ENCODE data around the gene PCNX2. TPM values are rescaled to one million over a fixed set of nuclear protein-coding genes. Genes with fewer than 3 reads are reported as not detected.

Gene PCNX2
- total RNA-seq, 1 donor from 2014 or later: 25.5 TPM

DNA sequence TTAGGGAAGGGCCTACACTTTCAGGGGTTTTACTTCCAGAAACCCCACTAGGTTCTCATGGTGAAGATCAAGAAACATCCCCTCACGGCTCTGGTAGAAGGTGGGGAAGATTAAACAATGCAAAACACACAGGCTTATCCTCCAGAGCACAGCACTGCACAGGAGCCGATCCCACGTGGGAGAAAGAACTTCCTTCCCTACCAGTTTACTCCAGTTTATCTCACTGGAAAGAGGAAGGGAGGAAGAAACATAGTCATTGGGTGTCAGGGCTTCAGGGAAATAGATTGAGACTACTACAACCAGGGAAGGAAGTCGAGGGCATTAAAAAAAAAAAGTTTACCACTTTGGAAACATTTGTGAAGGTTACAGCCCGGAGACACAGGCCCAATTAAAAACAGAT, 180.7 kb downstream of the PCNX2 start:
- Mint-ChIP-seq H3K27me3 (ENCODE audit: low read depth, unreplicated experiment) (no peaks in the 10 kb centered on the region), H3K36me3 (ENCODE audit: low read depth, unreplicated experiment) (no peaks in the 10 kb centered on the region), H3K9me3 (ENCODE audit: unreplicated experiment) (no peaks in the 10 kb centered on the region), H3K4me1 (ENCODE audit: low read depth, unreplicated experiment) (peaks cover 38% of the 10 kb centered on the region), H3K27ac (ENCODE audit: unreplicated experiment) (peak overlapping the region; percentile 100), H3K4me3 (ENCODE audit: unreplicated experiment) (no peak overlapping the region)
- no peaks in the 10 kb centered on the region for H3K27me3 ChIP-seq (ENCODE audit: insufficient read depth, low read length)
- TF ChIP-seq, protein P1, sequence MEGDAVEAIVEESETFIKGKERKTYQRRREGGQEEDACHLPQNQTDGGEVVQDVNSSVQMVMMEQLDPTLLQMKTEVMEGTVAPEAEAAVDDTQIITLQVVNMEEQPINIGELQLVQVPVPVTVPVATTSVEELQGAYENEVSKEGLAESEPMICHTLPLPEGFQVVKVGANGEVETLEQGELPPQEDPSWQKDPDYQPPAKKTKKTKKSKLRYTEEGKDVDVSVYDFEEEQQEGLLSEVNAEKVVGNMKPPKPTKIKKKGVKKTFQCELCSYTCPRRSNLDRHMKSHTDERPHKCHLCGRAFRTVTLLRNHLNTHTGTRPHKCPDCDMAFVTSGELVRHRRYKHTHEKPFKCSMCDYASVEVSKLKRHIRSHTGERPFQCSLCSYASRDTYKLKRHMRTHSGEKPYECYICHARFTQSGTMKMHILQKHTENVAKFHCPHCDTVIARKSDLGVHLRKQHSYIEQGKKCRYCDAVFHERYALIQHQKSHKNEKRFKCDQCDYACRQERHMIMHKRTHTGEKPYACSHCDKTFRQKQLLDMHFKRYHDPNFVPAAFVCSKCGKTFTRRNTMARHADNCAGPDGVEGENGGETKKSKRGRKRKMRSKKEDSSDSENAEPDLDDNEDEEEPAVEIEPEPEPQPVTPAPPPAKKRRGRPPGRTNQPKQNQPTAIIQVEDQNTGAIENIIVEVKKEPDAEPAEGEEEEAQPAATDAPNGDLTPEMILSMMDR (IDR thresholded peaks at IDR 0.05; ENCODE audit: insufficient read depth, low read depth, low read length): no peak
- TF ChIP-seq EZH2 (IDR thresholded peaks at IDR 0.05; ENCODE audit: insufficient read depth, low read length): no peak
- FAIRE-seq (no peak), DNase-seq (ENCODE audit: low read depth) (no peak)
- H3K27ac ChIP-seq (ENCODE audit: low read depth, low read length): peak overlapping the region; percentile 98
- no peaks in the 10 kb centered on the region for H4K20me1 ChIP-seq (ENCODE audit: insufficient read depth, low read length)
- H2AFZ ChIP-seq (ENCODE audit: low read depth, low read length): no peak overlapping the region
- H3K36me3 ChIP-seq (ENCODE audit: insufficient read depth, low read length): no peaks in the 10 kb centered on the region
- H3K9ac ChIP-seq (ENCODE audit: low read length): peak overlapping the region; percentile 91
- no peaks in the 10 kb centered on the region for H3K9me3 ChIP-seq (ENCODE audit: insufficient read depth, low read depth, low read length)
- peaks cover 29% of the 10 kb centered on the region for H3K4me1 ChIP-seq (ENCODE audit: insufficient read depth, low read length)
- no peak overlapping the region for H3K4me3 ChIP-seq (ENCODE audit: insufficient read depth, low read depth, low read length)
- no peaks in the 10 kb centered on the region for H3K79me2 ChIP-seq (ENCODE audit: insufficient read depth, low read length)
- H3K4me2 ChIP-seq (ENCODE audit: low read length): peak overlapping the region; percentile 88

- FAIRE-seq: no peak
- Histone ChIP-seq H3K4me3 (ENCODE audit: insufficient read depth, low read depth, low read length) (peak overlapping the region; percentile 9), H3K4me1 (ENCODE audit: insufficient read depth, low read length) (peaks cover 29% of the 10 kb centered on the region), H3K9ac (ENCODE audit: low read length) (peak overlapping the region; percentile 91), H3K4me2 (ENCODE audit: low read length) (peak overlapping the region; percentile 88), H3K27me3 (ENCODE audit: insufficient read depth, low read length) (no peaks in the 10 kb centered on the region), H3K27ac (ENCODE audit: low read depth, low read length) (peak overlapping the region; percentile 98), H3K79me2 (ENCODE audit: insufficient read depth, low read length) (no peaks in the 10 kb centered on the region), H3K9me3 (ENCODE audit: insufficient read depth, low read depth, low read length) (no peaks in the 10 kb centered on the region), H2AFZ (ENCODE audit: low read depth, low read length) (no peak overlapping the region), H3K36me3 (ENCODE audit: insufficient read depth, low read length) (no peaks in the 10 kb centered on the region), H4K20me1 (ENCODE audit: insufficient read depth, low read length) (no peaks in the 10 kb centered on the region)
- Mint-ChIP-seq H3K36me3 (ENCODE audit: low read depth, unreplicated experiment) (peaks cover 2% of the 10 kb centered on the region), H3K9me3 (ENCODE audit: unreplicated experiment) (no peaks in the 10 kb centered on the region), H3K4me3 (ENCODE audit: unreplicated experiment) (peak overlapping the region; percentile 46), H3K27ac (ENCODE audit: unreplicated experiment) (peak overlapping the region; percentile 100), H3K4me1 (ENCODE audit: low read depth, unreplicated experiment) (peaks cover 40% of the 10 kb centered on the region), H3K27me3 (ENCODE audit: low read depth, unreplicated experiment) (no peaks in the 10 kb centered on the region)
- TF ChIP-seq, protein P1 (IDR thresholded peaks at IDR 0.05; ENCODE audit: insufficient read depth, low read depth, low read length): no peak
- no peak for TF ChIP-seq EZH2 (IDR thresholded peaks at IDR 0.05; ENCODE audit: insufficient read depth, low read length)
- peak; percentile 79 for DNase-seq (ENCODE audit: low read depth)
Observed at GRCh38 chr1:233114159-233114558, 181.4 kb downstream of the PCNX2 start.

GRCh38 chr1:233113009-233113879, 182.3 kb downstream of the PCNX2 start:
- DNase-seq (ENCODE audit: low read depth) (peak; percentile 100), FAIRE-seq (peak; percentile 100)
- H3K4me3 ChIP-seq (ENCODE audit: insufficient read depth, low read depth, low read length): peak overlapping the region; percentile 45
- H3K9me3 ChIP-seq (ENCODE audit: insufficient read depth, low read depth, low read length): no peaks in the 10 kb centered on the region
- H3K79me2 ChIP-seq (ENCODE audit: insufficient read depth, low read length): no peaks in the 10 kb centered on the region
- Mint-ChIP-seq H3K4me1 (ENCODE audit: low read depth, unreplicated experiment) (peaks cover 46% of the 10 kb centered on the region), H3K9me3 (ENCODE audit: unreplicated experiment) (no peaks in the 10 kb centered on the region), H3K4me3 (ENCODE audit: unreplicated experiment) (peak overlapping the region; percentile 51), H3K27ac (ENCODE audit: unreplicated experiment) (peak overlapping the region; percentile 100), H3K27me3 (ENCODE audit: low read depth, unreplicated experiment) (no peaks in the 10 kb centered on the region), H3K36me3 (ENCODE audit: low read depth, unreplicated experiment) (peaks cover 5% of the 10 kb centered on the region)
- H3K4me1 ChIP-seq (ENCODE audit: insufficient read depth, low read length): peaks cover 29% of the 10 kb centered on the region
- no peaks in the 10 kb centered on the region for H4K20me1 ChIP-seq (ENCODE audit: insufficient read depth, low read length)
- TF ChIP-seq EZH2 (IDR thresholded peaks at IDR 0.05; ENCODE audit: insufficient read depth, low read length): no peak
- peak overlapping the region; percentile 98 for H3K27ac ChIP-seq (ENCODE audit: low read depth, low read length)
- peak overlapping the region; percentile 91 for H3K9ac ChIP-seq (ENCODE audit: low read length)
- H3K4me2 ChIP-seq (ENCODE audit: low read length): peak overlapping the region; percentile 88
- H2AFZ ChIP-seq (ENCODE audit: low read depth, low read length): no peak overlapping the region
- H3K27me3 ChIP-seq (ENCODE audit: insufficient read depth, low read length): no peaks in the 10 kb centered on the region
- no peaks in the 10 kb centered on the region for H3K36me3 ChIP-seq (ENCODE audit: insufficient read depth, low read length)

Data from astrocyte (in vitro differentiated cells and primary cell).